Stimulated activated CD8-positive, alpha-beta memory T cell treated with anti-CD3 and anti-CD28 coated beads, Interleukin-15, amount 100 ng/mL, for 4 hours (primary cell): ENCODE measurements around the gene TRIOBP.
"Not testable (repeated sequence)": the region's sequence is repeated elsewhere in the genome, so short reads cannot be mapped to it uniquely, and the experiment has no call there.

Source experiments
- DNase-seq, 2 donors: peaks; one replicate each; pipeline ENCODE4 v3.0.0-alpha.2; 2020; ENCODE audit warnings: low read depth in 2 of 2

TRIOBP gene

GRCh38 chr22:37775785-37776638 lies 79.2 kb downstream of the TRIOBP start:
- no peak for DNase-seq

DNA sequence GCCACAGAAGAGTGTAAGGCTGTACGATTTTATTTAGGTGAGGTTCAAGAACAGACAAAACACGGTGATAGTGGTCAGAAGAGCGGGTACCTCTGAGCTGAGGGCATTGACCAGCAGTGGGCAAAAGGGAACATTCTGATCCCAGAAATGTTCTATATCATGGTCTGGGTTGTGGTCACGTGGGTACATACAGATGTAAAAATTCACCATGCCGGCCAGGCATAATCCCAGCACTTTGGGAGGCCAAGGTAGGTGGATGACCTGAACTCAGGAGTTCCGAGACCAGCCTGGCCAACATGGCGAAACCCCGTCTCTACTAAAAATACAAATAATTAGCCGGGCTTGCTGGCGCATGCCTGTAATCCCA lies 79.8 kb downstream of the TRIOBP start:
- no peak for DNase-seq

DNA sequence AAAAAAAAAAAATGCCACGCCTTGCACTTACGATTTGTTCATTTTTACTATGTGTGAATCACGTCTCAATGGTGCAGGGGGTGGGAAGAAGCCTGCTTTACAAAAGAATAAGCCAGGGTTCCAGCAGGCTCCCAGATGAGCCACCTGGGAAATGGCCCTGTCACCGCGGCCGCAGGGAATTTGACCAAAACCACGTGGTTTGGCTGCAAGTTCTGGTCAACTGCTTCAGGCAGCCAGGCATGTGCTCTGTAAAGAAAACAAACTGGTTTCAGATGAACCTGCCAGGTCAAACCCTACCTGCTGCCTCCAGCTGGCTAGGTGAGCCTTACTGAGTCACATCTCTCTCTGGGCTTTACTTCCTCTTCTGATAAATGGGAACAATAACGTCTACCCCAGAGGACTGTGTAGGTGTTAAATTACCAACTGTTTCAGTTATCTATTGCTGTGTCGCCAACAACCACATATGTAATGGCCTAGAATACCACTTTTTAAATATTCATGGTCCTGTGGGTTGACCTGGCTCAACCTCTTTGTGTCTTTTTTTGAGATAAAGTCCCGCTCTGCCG lies 80.4 kb downstream of the TRIOBP start:
- no peak for DNase-seq

GRCh38 chr22:37778370-37779009 lies 81.6 kb downstream of the TRIOBP start:
- no peak for DNase-seq

- no peak for DNase-seq
Observed at GRCh38 chr22:37781434-37782059, 84.7 kb downstream of the TRIOBP start.

GRCh38 chr22:37782340-37783168 lies 85.7 kb downstream of the TRIOBP start:
- DNase-seq: no peak

DNA sequence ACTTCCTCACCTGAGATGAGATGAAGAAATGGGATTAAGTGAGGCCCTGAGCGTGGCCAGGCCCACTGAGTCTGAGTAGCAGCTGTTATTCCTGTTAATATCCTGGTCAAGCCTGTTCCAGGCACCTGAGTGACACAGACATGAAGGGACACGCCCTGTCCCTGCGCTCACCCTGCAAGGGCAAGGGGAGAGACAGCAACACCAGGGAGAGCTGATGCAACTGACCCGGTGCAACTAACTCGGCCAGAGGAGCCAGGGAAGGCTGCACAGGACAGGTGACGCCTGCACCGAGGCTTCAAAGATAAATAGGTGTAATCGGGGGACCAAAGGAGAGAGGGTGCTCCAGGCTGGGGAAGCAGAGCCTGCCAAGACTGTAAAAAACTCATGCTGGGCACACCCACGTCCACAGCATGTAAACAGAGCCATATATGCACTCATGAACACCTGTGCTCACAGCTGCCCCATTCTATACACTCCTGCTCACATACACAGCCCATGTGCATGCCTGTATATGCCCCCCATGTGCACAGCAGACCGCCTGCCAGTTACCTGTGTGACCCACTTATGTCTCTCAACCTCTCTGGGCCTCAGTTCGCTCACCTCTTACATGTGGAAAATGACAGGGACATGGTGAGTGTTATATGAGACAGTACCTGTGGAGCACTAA lies 88.1 kb downstream of the TRIOBP start:
- DNase-seq: no peak

- DNase-seq: no peak
Observed at GRCh38 chr22:37790234-37790633, 93.4 kb downstream of the TRIOBP start.

- no peak for DNase-seq
Observed at GRCh38 chr22:37792494-37792893, 95.6 kb downstream of the TRIOBP start.

- DNase-seq: no peak
Observed at GRCh38 chr22:37794376-37794775, 97.5 kb downstream of the TRIOBP start.

DNA sequence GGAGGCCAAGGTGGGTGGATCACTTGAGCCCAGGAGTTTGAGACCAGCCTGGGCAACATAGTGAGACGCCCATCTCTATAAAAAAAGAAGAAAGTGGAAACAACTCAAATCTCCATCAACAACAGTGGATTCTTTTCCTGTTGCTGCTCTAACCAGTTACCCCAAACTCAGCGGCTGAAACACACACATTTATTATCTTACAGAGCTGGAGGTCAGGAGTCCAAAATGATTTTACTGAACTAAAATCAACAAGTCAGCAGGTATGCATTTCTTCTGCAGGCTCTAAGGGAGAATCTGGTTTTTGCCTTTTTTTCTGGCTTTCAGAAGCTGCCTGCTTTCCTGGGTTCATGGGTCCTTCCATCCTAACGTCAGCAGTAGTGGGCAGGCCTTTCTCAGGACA lies 99.2 kb downstream of the TRIOBP start:
- no peak for DNase-seq

- not testable (repeated sequence) for DNase-seq
Observed at GRCh38 chr22:37797259-37797658, 100.4 kb downstream of the TRIOBP start.

DNA sequence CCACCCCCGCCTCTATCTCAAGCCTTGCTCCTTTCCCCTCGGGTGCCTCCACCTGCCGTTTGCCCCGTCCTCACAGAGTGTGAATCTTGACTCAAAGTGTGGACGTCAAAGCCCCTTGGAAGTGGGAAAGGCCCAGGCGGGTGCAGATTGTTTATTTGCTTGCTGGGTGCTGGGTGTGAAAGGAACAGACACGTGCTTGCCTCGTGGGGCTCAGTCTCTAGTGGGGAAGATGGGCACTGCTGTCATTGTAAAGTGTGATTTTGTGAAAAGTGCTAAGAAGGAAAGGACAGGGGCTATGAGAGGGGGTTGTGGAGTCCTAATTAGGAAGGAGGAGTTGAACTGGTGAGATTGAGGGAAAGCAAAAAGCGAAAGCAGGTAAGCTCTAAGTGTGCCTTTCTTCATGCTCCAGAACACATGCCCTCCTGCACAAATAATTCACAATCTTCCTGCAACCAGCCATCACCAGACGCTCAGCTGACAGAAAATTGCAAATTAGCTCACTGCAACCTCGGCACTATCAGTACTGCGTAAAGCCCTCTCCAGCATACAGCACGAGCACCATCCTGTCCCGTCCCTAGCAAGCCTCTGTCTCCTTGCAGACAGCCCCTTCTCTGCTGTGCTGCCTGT lies 101.1 kb downstream of the TRIOBP start:
- no peak for DNase-seq

GRCh38 chr22:37799979-37800378 lies 103.1 kb downstream of the TRIOBP start:
- not testable (repeated sequence) for DNase-seq

DNA sequence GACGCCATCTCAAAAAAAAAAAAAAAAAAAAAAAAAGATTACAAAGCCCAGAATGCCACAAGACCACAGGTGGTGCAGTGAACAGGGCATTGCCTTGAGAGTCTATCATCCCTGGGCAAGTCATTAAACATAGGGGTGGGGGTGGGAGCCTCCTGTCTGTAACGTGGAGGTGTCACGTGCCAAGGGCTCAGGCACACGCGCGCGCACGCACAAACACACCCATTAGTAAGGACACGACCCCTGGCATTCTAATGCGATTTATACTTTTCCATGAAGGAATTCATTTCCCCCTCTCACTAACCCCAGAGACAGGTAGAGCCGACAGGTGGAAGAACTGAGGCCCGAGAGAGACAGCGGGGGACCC lies 105.1 kb downstream of the TRIOBP start:
- no peak for DNase-seq

GRCh38 chr22:37802310-37803194 lies 105.7 kb downstream of the TRIOBP start:
- DNase-seq: no peak

DNA sequence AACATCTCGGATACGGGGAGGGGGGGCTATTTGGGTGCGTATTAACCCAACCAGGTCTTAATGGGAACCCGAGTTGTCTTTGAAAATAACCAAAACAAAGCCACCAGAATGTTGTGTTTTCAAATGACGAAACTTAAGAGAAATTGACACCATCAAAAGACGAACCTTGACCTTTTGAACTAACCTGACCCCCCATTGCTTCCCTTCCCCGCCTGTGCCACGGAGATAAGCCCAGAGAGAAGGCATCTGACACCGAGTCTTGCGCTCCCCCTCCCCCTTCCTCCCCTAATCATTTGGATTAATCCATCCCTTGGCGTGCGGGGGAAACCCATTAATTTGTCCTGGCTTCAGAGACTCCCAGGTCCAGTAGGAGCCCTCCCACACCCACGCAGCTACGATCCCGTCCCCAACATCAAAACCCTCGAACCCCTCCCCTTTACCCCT lies 106.4 kb downstream of the TRIOBP start:
- DNase-seq: no peak

GRCh38 chr22:37803639-37804351 lies 106.9 kb downstream of the TRIOBP start:
- no peak for DNase-seq

GRCh38 chr22:37804352-37804880 lies 107.6 kb downstream of the TRIOBP start:
- no peak for DNase-seq
